ENCODE measurements around the gene RIMS4. TPM values are rescaled to one million over a fixed set of nuclear protein-coding genes. Genes with fewer than 3 reads are reported as not detected.

The RIMS4 gene
- total and polyA plus RNA-seq, 9 donors, result 0.95 to 17.2 (median 3.4) TPM

GRCh38 chr20:44716309-44717106 lies 93.8 kb downstream of the RIMS4 start:
- peak overlapping the region; percentile 17 to 78 for H3K27ac ChIP-seq
- TF ChIP-seq EP300 (IDR thresholded peaks at IDR 0.05), result no peak
- TF ChIP-seq, protein P1, sequence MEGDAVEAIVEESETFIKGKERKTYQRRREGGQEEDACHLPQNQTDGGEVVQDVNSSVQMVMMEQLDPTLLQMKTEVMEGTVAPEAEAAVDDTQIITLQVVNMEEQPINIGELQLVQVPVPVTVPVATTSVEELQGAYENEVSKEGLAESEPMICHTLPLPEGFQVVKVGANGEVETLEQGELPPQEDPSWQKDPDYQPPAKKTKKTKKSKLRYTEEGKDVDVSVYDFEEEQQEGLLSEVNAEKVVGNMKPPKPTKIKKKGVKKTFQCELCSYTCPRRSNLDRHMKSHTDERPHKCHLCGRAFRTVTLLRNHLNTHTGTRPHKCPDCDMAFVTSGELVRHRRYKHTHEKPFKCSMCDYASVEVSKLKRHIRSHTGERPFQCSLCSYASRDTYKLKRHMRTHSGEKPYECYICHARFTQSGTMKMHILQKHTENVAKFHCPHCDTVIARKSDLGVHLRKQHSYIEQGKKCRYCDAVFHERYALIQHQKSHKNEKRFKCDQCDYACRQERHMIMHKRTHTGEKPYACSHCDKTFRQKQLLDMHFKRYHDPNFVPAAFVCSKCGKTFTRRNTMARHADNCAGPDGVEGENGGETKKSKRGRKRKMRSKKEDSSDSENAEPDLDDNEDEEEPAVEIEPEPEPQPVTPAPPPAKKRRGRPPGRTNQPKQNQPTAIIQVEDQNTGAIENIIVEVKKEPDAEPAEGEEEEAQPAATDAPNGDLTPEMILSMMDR (IDR thresholded peaks at IDR 0.05), result no peak
- no peak for TF ChIP-seq POLR2A (IDR thresholded peaks at IDR 0.05)
- WGBS, 3 donors, result 70 to 82% (median 81%) methylated on average over 13 of the region's 13 CpGs
- H3K4me3 ChIP-seq, result no peak overlapping the region
- DNase-seq, result peak in 2 of 5 donors; percentile 38 to 56
- intact Hi-C loops (cut with DNase I), result no loop called here
- H3K4me1 ChIP-seq (ENCODE audit: insufficient read depth), result peaks cover 32% of the 10 kb centered on the region
- no peaks in the 10 kb centered on the region for H3K9me3 ChIP-seq
- no peaks in the 10 kb centered on the region for H3K27me3 ChIP-seq
- H3K36me3 ChIP-seq, result no peaks in the 10 kb centered on the region

DNA sequence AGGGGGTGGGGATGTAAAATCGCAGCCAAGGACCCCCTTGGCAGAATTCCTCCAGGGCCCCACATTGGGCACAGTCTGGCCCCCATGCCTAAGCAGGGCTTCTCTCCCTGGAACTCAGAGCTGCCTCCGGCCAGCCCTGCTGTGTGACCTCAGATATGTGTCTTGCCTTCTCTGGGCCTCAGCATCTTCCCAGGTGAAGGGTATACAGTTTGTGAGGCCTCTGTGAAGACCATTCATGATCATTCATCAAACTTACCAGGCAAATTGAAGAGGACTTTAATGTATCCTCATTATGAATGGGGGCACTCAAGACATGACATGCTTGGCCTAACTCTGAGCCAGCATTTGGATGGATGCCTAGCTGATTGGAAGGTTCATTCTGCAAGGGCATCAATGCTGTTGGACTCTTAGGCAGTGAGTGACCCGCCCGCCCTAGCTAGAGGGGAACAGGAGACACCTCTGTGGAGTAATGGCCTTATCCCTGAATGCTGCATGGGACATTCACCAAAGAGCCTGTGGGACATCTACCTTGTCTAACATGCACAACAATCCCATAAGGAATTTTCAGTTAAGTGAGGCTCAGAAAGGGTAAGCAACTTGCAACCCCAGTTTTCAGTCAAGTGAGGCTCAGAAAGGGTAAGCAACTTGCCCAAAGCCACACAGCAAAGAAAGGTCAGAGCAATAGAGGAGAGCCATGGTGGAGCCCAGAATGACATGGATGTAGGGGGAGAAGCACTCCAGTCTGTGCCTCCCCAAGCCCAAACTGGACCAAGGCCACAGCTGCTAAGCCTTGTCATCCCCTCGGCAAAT lies 94.6 kb downstream of the RIMS4 start:
- no peaks in the 10 kb centered on the region for H3K9me3 ChIP-seq
- peaks cover 33% of the 10 kb centered on the region for H3K4me1 ChIP-seq (ENCODE audit: insufficient read depth)
- H3K27ac ChIP-seq, result peak overlapping the region; percentile 11 to 78
- peak overlapping the region; percentile 15 for H3K4me3 ChIP-seq
- H3K27me3 ChIP-seq, result no peaks in the 10 kb centered on the region
- intact Hi-C loops (cut with DNase I), result no loop called here
- WGBS, 3 donors, result 65 to 84% (median 68%) methylated on average over 5 of the region's 5 CpGs
- H3K36me3 ChIP-seq, result no peaks in the 10 kb centered on the region
- peak in 1 of 5 donors; percentile 49 for DNase-seq
- no peak for TF ChIP-seq EP300 (IDR thresholded peaks at IDR 0.05)
- TF ChIP-seq POLR2A (IDR thresholded peaks at IDR 0.05), result no peak
- TF ChIP-seq, protein P1 (IDR thresholded peaks at IDR 0.05), result no peak

DNA sequence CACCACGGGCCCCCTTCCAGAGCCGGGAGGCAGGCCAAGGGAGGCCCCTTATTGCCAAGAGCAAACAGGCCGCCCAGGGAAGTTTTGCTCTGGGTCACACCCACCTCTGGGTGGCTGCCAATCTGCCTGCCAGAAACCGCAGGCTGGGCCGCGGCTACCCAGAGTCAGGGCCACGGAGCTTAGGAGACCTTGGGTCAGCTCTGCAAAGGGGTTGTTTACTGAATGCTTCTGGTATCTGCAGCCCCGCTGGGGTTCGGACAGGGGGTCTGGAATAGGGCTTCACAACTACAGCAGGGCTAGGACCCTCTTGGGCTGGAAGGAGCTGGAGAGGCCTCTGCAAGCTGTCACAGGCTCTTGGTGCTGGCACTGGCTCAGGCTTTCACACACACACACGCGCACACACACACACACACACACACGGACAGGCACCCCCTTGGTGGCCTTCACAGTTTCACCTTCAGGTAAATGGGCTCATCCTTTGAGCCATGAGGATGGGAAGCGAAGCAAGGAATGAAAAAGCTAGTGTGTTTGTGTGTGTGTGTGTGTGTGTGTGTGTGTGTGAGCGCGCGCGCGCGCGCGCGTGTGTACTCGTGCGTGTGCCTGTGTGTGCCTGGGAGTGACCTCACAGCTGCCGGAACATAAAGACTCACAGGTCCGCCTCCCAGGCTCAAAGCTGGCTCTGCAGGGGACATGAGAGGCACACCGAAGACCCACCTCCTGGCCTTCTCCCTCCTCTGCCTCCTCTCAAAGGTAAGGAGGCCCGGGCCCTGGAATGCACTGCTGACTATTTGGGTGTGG lies 95.4 kb downstream of the RIMS4 start, which contains the start of gene CCN5:
Gene CCN5, plus strand, starts transcription at position 669 of the 798 bp plus-strand sequence. Its CDS starts 22 bp downstream, at position 691.
- TF ChIP-seq POLR2A (IDR thresholded peaks at IDR 0.05) (no peak), EP300 (IDR thresholded peaks at IDR 0.05) (no peak)
- TF ChIP-seq, protein P1 (IDR thresholded peaks at IDR 0.05), result no peak
- no peaks in the 10 kb centered on the region for H3K36me3 ChIP-seq
- WGBS, 3 donors, result 9 to 24% (median 19%) methylated on average over 28 of the region's 28 CpGs
- H3K27ac ChIP-seq, result peak within 1 kb of the TSS; percentile 17 to 78
- H3K4me3 ChIP-seq, result peak within 1 kb of the TSS; percentile 15
- DNase-seq, result peak; percentile 87 to 97 (median 95)
- no peaks in the 10 kb centered on the region for H3K27me3 ChIP-seq
- H3K9me3 ChIP-seq, result no peaks in the 10 kb centered on the region
- H3K4me1 ChIP-seq (ENCODE audit: insufficient read depth), result peaks cover 32% of the 10 kb centered on the region
- intact Hi-C loops (cut with DNase I), result no loop called here

Data from ovary (tissue), 9 donors.